Thyroid gland (tissue), 4 donors: ENCODE results near the gene JAG2.

Source experiments
- POLR2A ChIP-seq, 2 donors: fragments of 450-650 bp; IDR thresholded peaks; one replicate each; pipeline ENCODE4 v1.6.1; 2017; ENCODE audit warnings: antibody characterized with exemption in 2 of 2, mild to moderate bottlenecking in 2 of 2, moderate library complexity in 1 of 2
- TF ChIP-seq, protein P1 (sequence below), 6 experiments: fragments of 200-600 bp in 3 of 6; fragments of 450-650 bp in 3 of 6; sonication (generic) in 3 of 6; IDR thresholded peaks; one replicate each; pipeline ENCODE4 v1.5.1; 2016 to 2019; ENCODE audit warnings: antibody characterized with exemption in 6 of 6, mild to moderate bottlenecking in 2 of 6, inconsistent platforms in 1 of 6, moderate library complexity in 1 of 6

DNA sequence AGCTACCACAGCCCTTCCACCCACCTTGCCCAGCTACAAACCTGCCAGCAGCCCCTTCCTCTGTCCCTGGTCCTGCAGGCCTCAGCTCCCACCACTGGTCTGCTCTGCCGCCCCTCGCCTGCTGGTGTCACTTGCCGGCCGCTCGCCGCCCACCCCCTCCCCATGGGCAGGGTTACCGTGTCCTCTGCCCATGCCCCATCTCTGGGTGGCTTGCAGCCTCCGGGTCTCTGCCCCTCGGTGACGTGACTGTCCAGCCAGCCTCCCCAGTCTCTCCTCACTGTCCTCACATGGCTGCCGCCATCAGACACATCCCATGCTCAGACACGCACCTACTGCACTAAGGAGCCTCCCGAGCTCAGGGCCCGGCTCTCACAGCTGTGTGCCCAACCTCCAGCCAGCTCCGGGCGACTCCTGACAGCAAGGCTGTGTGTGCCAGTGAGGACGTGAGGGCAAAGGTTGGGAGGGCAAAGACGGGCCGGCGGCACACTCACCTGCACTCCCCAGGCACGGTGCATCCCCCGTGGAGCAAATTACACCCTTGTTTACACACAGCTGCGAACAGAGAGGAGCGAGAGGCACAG lies 13.4 kb downstream of the JAG2 start:
- TF ChIP-seq, protein P1, sequence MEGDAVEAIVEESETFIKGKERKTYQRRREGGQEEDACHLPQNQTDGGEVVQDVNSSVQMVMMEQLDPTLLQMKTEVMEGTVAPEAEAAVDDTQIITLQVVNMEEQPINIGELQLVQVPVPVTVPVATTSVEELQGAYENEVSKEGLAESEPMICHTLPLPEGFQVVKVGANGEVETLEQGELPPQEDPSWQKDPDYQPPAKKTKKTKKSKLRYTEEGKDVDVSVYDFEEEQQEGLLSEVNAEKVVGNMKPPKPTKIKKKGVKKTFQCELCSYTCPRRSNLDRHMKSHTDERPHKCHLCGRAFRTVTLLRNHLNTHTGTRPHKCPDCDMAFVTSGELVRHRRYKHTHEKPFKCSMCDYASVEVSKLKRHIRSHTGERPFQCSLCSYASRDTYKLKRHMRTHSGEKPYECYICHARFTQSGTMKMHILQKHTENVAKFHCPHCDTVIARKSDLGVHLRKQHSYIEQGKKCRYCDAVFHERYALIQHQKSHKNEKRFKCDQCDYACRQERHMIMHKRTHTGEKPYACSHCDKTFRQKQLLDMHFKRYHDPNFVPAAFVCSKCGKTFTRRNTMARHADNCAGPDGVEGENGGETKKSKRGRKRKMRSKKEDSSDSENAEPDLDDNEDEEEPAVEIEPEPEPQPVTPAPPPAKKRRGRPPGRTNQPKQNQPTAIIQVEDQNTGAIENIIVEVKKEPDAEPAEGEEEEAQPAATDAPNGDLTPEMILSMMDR (IDR thresholded peaks at IDR 0.05), result no peak
- TF ChIP-seq POLR2A (IDR thresholded peaks at IDR 0.05), result no peak
